Measurements from ENCODE around the gene CDKN1A.
"Not testable (repeated sequence)": the region's sequence is repeated elsewhere in the genome, so short reads cannot be mapped to it uniquely, and the experiment has no call there.

DNA sequence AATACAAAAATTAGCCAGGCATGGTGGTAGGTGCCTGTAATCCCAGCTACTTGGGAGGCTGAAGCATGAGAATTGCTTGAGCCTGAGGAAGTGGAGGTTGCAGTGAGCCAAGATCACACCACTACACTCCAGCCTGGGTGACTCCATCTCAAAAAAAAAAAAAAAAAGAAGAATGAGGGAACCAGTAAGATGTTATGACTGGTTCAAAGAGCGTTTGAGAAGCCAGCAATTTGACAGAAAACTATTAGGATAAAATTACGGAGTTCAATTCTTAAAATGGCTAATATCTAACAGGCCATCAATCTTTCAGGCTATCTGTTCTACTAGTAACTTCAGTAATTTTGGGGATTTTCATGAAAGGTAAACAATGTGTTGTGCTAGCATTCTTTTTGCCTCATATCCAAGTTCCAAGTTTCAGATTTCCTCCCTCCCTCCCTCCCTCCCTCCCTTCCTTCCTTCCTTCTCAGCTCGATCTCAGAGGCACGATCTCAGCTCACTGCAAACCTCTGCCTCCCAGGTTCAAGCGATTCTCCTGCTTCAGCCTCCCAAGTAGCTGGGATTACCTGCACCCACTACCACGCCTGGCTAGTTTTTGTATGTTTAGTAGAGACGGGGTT is 26.6 kb downstream of the CDKN1A start:
- TF ChIP-seq, protein P1, sequence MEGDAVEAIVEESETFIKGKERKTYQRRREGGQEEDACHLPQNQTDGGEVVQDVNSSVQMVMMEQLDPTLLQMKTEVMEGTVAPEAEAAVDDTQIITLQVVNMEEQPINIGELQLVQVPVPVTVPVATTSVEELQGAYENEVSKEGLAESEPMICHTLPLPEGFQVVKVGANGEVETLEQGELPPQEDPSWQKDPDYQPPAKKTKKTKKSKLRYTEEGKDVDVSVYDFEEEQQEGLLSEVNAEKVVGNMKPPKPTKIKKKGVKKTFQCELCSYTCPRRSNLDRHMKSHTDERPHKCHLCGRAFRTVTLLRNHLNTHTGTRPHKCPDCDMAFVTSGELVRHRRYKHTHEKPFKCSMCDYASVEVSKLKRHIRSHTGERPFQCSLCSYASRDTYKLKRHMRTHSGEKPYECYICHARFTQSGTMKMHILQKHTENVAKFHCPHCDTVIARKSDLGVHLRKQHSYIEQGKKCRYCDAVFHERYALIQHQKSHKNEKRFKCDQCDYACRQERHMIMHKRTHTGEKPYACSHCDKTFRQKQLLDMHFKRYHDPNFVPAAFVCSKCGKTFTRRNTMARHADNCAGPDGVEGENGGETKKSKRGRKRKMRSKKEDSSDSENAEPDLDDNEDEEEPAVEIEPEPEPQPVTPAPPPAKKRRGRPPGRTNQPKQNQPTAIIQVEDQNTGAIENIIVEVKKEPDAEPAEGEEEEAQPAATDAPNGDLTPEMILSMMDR (IDR thresholded peaks at IDR 0.05; ENCODE audit: low read length), result not testable (repeated sequence)
- not testable (repeated sequence) for TF ChIP-seq EZH2 (IDR thresholded peaks at IDR 0.05; ENCODE audit: borderline replicate concordance, low read length)
